ENCODE measurements around the gene CACNA1G. TPM values are rescaled to one million over a fixed set of nuclear protein-coding genes. Genes with fewer than 3 reads are reported as not detected.

The CACNA1G gene
- total RNA-seq, 1 experiment from 2014 or later = 0.04 TPM

GRCh38 chr17:50554201-50554600 is 6.3 kb upstream of the CACNA1G start:
- H3K4me1 ChIP-seq (ENCODE audit: insufficient read depth, low read length) = no peaks in the 10 kb centered on the region
- DNase-seq (no peak), ATAC-seq (no peak)
- H3K4me3 ChIP-seq (ENCODE audit: low read length) = no peak overlapping the region
- no peaks in the 10 kb centered on the region for H3K9me2 ChIP-seq (replicated peaks; ENCODE audit: low read length)
- BruUV-seq (replicated peaks) = no TSS peak
- H3K27ac ChIP-seq (ENCODE audit: low read length) = no peak overlapping the region
- H2AFZ ChIP-seq (ENCODE audit: low read length) = no peak overlapping the region
- no peaks in the 10 kb centered on the region for H3K27me3 ChIP-seq (ENCODE audit: low read length)
- no peak for TF ChIP-seq CTCF (conservative IDR thresholded peaks at IDR 0.05; ENCODE audit: low read depth, low read length)
- no peak for TF ChIP-seq EZH2 (IDR thresholded peaks at IDR 0.05; ENCODE audit: low read length, unreplicated experiment)
- TF ChIP-seq EZH2phosphoT487 (IDR thresholded peaks at IDR 0.05; ENCODE audit: borderline replicate concordance, low read length) = no peak
- ChIA-PET POLR2A (ENCODE audit: unreplicated experiment) (no interaction called here), CTCF (no interaction called here)
- no peak overlapping the region for H3K9ac ChIP-seq (ENCODE audit: low read length)
- intact Hi-C loops (cut with micrococcal nuclease) = no loop called here
- H3K79me2 ChIP-seq (ENCODE audit: low read length) = no peaks in the 10 kb centered on the region
- no peak overlapping the region for H3K4me2 ChIP-seq (ENCODE audit: low read length)
- H3K36me3 ChIP-seq (ENCODE audit: low read depth, low read length) = peaks cover 8% of the 10 kb centered on the region
- H3F3A ChIP-seq (ENCODE audit: low read length, unreplicated experiment) = no peaks in the 10 kb centered on the region
- no peaks in the 10 kb centered on the region for H4K20me1 ChIP-seq (ENCODE audit: low read length)
- no peaks in the 10 kb centered on the region for H3K9me3 ChIP-seq (ENCODE audit: low read length)

GRCh38 chr17:50556803-50557202 is 3.7 kb upstream of the CACNA1G start:
- no peaks in the 10 kb centered on the region for H3K9me2 ChIP-seq (replicated peaks; ENCODE audit: low read length)
- ChIA-PET CTCF (no interaction called here), POLR2A (ENCODE audit: unreplicated experiment) (no interaction called here)
- no peak overlapping the region for H2AFZ ChIP-seq (ENCODE audit: low read length)
- H3K9ac ChIP-seq (ENCODE audit: low read length) = no peak overlapping the region
- intact Hi-C loops (cut with micrococcal nuclease) = no loop called here
- no peaks in the 10 kb centered on the region for H3F3A ChIP-seq (ENCODE audit: low read length, unreplicated experiment)
- no peak overlapping the region for H3K4me3 ChIP-seq (ENCODE audit: low read length)
- H3K79me2 ChIP-seq (ENCODE audit: low read length) = no peaks in the 10 kb centered on the region
- no peak overlapping the region for H3K27ac ChIP-seq (ENCODE audit: low read length)
- H3K4me1 ChIP-seq (ENCODE audit: insufficient read depth, low read length) = peaks cover 12% of the 10 kb centered on the region
- H3K9me3 ChIP-seq (ENCODE audit: low read length) = no peaks in the 10 kb centered on the region
- no peak for TF ChIP-seq EZH2phosphoT487 (IDR thresholded peaks at IDR 0.05; ENCODE audit: borderline replicate concordance, low read length)
- no peak for TF ChIP-seq CTCF (conservative IDR thresholded peaks at IDR 0.05; ENCODE audit: low read depth, low read length)
- no peak for TF ChIP-seq EZH2 (IDR thresholded peaks at IDR 0.05; ENCODE audit: low read length, unreplicated experiment)
- no peak for ATAC-seq
- H4K20me1 ChIP-seq (ENCODE audit: low read length) = no peaks in the 10 kb centered on the region
- no peak overlapping the region for H3K4me2 ChIP-seq (ENCODE audit: low read length)
- H3K36me3 ChIP-seq (ENCODE audit: low read depth, low read length) = no peaks in the 10 kb centered on the region
- H3K27me3 ChIP-seq (ENCODE audit: low read length) = peaks cover 8% of the 10 kb centered on the region
- DNase-seq = no peak
- no TSS peak for BruUV-seq (replicated peaks)

GRCh38 chr17:50557630-50558029 is 2.9 kb upstream of the CACNA1G start:
- no peaks in the 10 kb centered on the region for H3K79me2 ChIP-seq (ENCODE audit: low read length)
- H3K27me3 ChIP-seq (ENCODE audit: low read length) = peaks cover 15% of the 10 kb centered on the region
- H3K36me3 ChIP-seq (ENCODE audit: low read depth, low read length) = no peaks in the 10 kb centered on the region
- no peak overlapping the region for H3K27ac ChIP-seq (ENCODE audit: low read length)
- H3K4me2 ChIP-seq (ENCODE audit: low read length) = no peak overlapping the region
- H3K9me3 ChIP-seq (ENCODE audit: low read length) = no peaks in the 10 kb centered on the region
- no TSS peak for BruUV-seq (replicated peaks)
- H3K4me1 ChIP-seq (ENCODE audit: insufficient read depth, low read length) = peaks cover 12% of the 10 kb centered on the region
- ChIA-PET CTCF (no interaction called here), POLR2A (ENCODE audit: unreplicated experiment) (no interaction called here)
- H2AFZ ChIP-seq (ENCODE audit: low read length) = no peak overlapping the region
- no peaks in the 10 kb centered on the region for H4K20me1 ChIP-seq (ENCODE audit: low read length)
- no peak for DNase-seq
- no peak overlapping the region for H3K9ac ChIP-seq (ENCODE audit: low read length)
- no peaks in the 10 kb centered on the region for H3K9me2 ChIP-seq (replicated peaks; ENCODE audit: low read length)
- H3F3A ChIP-seq (ENCODE audit: low read length, unreplicated experiment) = no peaks in the 10 kb centered on the region
- TF ChIP-seq CTCF (conservative IDR thresholded peaks at IDR 0.05; ENCODE audit: low read depth, low read length) = no peak
- TF ChIP-seq EZH2phosphoT487 (IDR thresholded peaks at IDR 0.05; ENCODE audit: borderline replicate concordance, low read length) = no peak
- no peak for TF ChIP-seq EZH2 (IDR thresholded peaks at IDR 0.05; ENCODE audit: low read length, unreplicated experiment)
- ATAC-seq = no peak
- no peak overlapping the region for H3K4me3 ChIP-seq (ENCODE audit: low read length)
- intact Hi-C loops (cut with micrococcal nuclease) = no loop called here

Measured in PC-3 (cell line).